Ishikawa (cell line): ENCODE data around the gene COX14.

ENCODE experiments used
- CEBPB ChIP-seq: IDR thresholded peaks from 2 replicates; pipeline ENCODE4 v1.6.1; 2012
- CREB1 ChIP-seq: IDR thresholded peaks from 2 replicates; pipeline ENCODE4 v1.6.1; 2012; ENCODE audit warnings: low read depth
- EGR1 ChIP-seq: IDR thresholded peaks from 2 replicates; pipeline ENCODE4 v1.6.1; 2012
- EP300 ChIP-seq: IDR thresholded peaks from 2 replicates; pipeline ENCODE4 v1.6.1; 2012; ENCODE audit warnings: borderline replicate concordance
- FOXM1 ChIP-seq: IDR thresholded peaks from 2 replicates; pipeline ENCODE4 v1.6.1; 2012; ENCODE audit warnings: low read depth, borderline replicate concordance
- NFIC ChIP-seq: IDR thresholded peaks from 2 replicates; pipeline ENCODE4 v1.6.1; 2012
- RAD21 ChIP-seq: IDR thresholded peaks from 2 replicates; pipeline ENCODE4 v1.6.1; 2012; ENCODE audit warnings: low read depth
- TAF1 ChIP-seq: IDR thresholded peaks from 2 replicates; pipeline ENCODE4 v1.6.1; 2012; ENCODE audit warnings: low read depth, mild to moderate bottlenecking
- TCF12 ChIP-seq: IDR thresholded peaks from 2 replicates; pipeline ENCODE4 v1.6.1; 2012; ENCODE audit warnings: low read depth
- TEAD4 ChIP-seq: IDR thresholded peaks from 2 replicates; pipeline ENCODE4 v1.6.1; 2012
- YY1 ChIP-seq: IDR thresholded peaks from 2 replicates; pipeline ENCODE4 v1.6.1; 2012; ENCODE audit warnings: low read depth
- ZBTB7A ChIP-seq: IDR thresholded peaks from 2 replicates; pipeline ENCODE4 v1.6.1; 2012; ENCODE audit warnings: low read depth
- TF ChIP-seq, protein P1 (sequence below): IDR thresholded peaks from 2 replicates; pipeline ENCODE4 v1.6.1; 2012; ENCODE audit warnings: low read depth, mild to moderate bottlenecking
- TF ChIP-seq, protein P2 (sequence below): IDR thresholded peaks from 2 replicates; pipeline ENCODE4 v1.6.1; 2012
- TF ChIP-seq, protein P3 (sequence below): IDR thresholded peaks from 2 replicates; pipeline ENCODE4 v1.6.1; 2012

COX14 gene

DNA sequence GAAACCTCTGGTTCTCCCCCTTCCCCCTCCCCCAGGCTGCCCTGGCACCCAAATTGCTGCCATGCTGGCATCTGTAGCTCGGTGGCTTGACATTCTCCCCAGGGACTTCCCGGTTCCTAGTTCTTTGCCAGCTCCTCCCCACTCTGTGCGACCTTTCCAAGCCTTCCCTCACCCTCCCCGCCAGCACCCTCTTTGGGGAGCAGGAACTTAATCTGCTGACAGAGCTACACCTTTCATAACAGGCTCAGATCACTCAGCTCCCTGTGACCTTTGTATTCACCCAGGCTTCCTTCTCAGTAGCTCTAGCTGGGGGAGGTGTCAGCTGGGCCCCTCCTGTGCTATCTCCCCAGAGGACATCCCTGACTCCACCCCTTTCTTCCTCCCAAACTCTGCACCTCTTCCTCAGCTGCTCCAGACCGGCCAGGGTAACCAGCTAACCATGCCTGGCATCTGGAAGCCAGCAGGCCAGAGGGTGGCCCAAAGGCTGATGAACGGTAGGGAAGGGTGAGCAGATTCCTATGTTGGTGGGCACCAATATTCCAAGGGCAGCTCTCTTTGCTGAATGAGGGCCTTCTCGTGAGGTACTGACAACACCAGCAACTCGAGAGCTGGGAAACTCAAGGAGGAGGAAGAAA lies 1.8 kb upstream of the COX14 start:
- TF ChIP-seq CEBPB (no peak), EP300 (no peak), TCF12 (no peak), TEAD4 (no peak), ZBTB7A (no peak), YY1 (no peak), FOXM1 (no peak), NFIC (no peak), RAD21 (no peak), TAF1 (no peak), CREB1 (no peak), EGR1 (no peak)
- TF ChIP-seq, protein P1, sequence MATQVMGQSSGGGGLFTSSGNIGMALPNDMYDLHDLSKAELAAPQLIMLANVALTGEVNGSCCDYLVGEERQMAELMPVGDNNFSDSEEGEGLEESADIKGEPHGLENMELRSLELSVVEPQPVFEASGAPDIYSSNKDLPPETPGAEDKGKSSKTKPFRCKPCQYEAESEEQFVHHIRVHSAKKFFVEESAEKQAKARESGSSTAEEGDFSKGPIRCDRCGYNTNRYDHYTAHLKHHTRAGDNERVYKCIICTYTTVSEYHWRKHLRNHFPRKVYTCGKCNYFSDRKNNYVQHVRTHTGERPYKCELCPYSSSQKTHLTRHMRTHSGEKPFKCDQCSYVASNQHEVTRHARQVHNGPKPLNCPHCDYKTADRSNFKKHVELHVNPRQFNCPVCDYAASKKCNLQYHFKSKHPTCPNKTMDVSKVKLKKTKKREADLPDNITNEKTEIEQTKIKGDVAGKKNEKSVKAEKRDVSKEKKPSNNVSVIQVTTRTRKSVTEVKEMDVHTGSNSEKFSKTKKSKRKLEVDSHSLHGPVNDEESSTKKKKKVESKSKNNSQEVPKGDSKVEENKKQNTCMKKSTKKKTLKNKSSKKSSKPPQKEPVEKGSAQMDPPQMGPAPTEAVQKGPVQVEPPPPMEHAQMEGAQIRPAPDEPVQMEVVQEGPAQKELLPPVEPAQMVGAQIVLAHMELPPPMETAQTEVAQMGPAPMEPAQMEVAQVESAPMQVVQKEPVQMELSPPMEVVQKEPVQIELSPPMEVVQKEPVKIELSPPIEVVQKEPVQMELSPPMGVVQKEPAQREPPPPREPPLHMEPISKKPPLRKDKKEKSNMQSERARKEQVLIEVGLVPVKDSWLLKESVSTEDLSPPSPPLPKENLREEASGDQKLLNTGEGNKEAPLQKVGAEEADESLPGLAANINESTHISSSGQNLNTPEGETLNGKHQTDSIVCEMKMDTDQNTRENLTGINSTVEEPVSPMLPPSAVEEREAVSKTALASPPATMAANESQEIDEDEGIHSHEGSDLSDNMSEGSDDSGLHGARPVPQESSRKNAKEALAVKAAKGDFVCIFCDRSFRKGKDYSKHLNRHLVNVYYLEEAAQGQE, result no peak
- TF ChIP-seq, protein P2, sequence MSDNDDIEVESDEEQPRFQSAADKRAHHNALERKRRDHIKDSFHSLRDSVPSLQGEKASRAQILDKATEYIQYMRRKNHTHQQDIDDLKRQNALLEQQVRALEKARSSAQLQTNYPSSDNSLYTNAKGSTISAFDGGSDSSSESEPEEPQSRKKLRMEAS, result no peak
- TF ChIP-seq, protein P3, sequence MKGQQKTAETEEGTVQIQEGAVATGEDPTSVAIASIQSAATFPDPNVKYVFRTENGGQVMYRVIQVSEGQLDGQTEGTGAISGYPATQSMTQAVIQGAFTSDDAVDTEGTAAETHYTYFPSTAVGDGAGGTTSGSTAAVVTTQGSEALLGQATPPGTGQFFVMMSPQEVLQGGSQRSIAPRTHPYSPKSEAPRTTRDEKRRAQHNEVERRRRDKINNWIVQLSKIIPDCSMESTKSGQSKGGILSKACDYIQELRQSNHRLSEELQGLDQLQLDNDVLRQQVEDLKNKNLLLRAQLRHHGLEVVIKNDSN, result no peak

DNA sequence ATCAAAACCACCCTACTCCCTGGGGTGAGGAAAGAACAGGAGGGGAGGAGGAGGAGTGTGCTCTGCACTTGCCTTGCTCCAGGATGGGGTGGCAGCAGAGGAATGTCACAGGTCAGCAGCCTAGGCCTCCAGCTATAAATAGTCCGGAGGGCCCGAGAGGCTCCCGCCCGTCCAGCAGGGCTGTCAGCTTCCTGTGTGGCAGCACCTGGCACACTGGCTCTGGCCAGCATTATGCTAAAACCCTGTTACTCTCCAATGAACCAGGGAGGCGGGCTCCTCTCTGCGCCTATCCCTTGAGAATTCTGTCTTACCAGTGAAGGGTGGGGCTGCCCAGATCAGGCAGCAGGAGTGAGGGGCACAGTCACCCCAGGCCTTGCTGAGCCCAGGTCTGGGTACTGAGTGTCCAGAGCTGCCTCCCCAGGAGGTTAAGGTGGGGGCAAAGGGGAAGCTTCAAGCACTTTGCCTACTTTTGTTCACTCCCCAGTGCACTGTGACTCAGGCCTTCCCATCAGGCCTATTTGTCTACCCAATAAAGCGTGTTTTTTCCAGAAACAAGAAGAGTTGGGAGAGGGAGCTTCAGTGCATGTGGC lies 1.2 kb upstream of the COX14 start:
- TF ChIP-seq NFIC (no peak), ZBTB7A (no peak), CREB1 (no peak), RAD21 (no peak; the same call in 1 of the 2 replicates), TAF1 (0 out of 2 replicates have a peak, but pooled peaks have one; percentile 16), EGR1 (no peak), TEAD4 (peak; percentile 58)
- TF ChIP-seq, protein P1, result no peak

DNA sequence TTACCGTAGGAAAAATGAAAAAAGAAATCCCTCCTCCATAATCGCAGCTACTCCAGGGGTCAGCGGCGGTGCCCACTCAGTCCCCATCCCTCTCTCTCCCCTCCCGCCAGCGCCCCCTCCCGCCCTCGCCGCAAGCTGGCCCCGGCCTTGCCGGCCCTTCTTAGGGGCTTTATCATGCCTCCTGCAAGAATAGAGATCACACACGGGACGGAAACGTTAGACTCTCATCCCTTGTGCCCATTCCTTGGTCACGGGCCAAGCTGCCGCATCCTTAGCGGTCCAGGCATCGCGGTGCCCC lies 692 bp upstream of the COX14 start:
- TF ChIP-seq FOXM1 (no peak), NFIC (0 out of 2 replicates have a peak, but pooled peaks have one; percentile 38), TAF1 (no peak), YY1 (no peak)

DNA sequence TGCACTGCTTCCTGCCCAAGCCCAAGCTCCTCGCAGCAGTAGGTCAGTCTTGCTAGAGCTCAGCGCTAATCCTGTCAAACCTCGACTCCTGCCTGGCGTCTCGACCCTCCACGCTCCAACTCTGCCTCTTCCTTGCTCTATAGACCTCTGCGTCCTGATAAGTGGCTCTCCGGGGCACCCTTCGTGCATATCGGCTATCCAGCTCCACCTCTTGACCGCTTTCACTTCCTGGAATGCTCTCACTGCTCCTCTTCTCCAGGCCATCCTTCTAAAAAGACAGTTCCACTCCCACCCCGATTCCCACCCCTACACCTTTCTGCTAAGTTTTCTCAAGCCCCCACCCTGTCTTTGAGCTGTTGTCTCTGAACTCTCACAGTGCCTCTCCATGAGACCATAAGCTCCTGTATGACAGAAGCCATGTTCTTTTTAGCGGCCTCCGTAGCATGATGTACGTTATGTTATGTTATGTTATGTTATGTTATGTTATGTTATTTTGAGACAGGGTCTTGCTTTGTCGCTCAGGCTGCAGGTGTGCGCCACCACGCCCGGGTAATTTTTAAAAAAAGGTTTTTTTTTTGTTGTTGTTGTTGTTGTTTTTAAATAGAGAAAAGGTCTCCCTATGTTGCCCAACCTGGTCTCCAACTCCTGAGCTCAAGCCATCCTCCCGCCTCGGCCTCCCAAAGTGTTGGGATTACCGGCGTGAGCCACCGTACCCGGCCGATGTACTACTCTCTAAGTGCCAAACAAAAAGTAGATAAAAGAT lies 601 bp downstream of the COX14 start:
- TF ChIP-seq CEBPB (no peak), CREB1 (no peak), RAD21 (peak; percentile 22; the same call in 1 of the 2 replicates), ZBTB7A (no peak), FOXM1 (no peak), TEAD4 (peak; percentile 8; the same call in 1 of the 2 replicates), EGR1 (no peak), EP300 (no peak), TCF12 (no peak), TAF1 (no peak), NFIC (no peak), YY1 (peak; percentile 51; the same call in 1 of the 2 replicates)
- TF ChIP-seq, protein P3, result no peak
- TF ChIP-seq, protein P2, result no peak
- TF ChIP-seq, protein P1, result no peak
